ENCODE data around the gene CAMK1D. TPM values are rescaled to one million over a fixed set of nuclear protein-coding genes. Genes with fewer than 3 reads are reported as not detected.
A peak's percentile ranks its signal among the peaks of the same experiment; 100 is the strongest.

CAMK1D gene
- total RNA-seq, 3 donors from 2014 or later (not counting 1 experiment from before 2014, with no cell fraction given), result 44.2 to 56.4 (median 49.7) TPM

DNA sequence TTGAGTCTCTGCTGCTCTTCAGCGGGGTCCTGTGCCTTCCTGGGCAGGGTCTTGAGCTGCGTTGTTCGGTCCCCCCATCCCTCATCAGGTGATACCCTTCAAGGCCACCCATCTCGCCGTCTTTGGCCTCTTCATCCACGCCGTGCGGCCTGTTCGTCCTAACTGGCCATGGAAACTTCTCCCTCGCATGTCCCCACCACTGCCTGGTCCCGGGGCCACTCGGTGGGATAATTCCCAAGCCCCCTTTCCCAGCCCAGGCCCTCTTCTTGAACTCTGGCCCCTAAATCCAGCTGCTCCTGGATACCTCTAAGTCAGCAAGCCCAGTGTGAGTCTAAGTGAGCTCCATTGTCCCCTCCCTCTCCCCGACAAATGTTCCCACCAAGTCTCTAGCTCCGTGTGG is 74.5 kb downstream of the CAMK1D start:
- H3K36me3 Mint-ChIP-seq, result no peaks in the 10 kb centered on the region
- Histone ChIP-seq H3K4me3 (ENCODE audit: low read length) (no peak overlapping the region), H3K27me3 (ENCODE audit: control insufficient read depth, insufficient read depth, low read length) (no peaks in the 10 kb centered on the region), H3K9me3 (ENCODE audit: control insufficient read depth, insufficient read depth, low read length) (no peaks in the 10 kb centered on the region), H3K36me3 (ENCODE audit: control insufficient read depth, insufficient read depth, low read length) (no peaks in the 10 kb centered on the region), H3K4me1 (ENCODE audit: control insufficient read depth, insufficient read depth, low read length) (peaks cover 10% of the 10 kb centered on the region), H3K27ac (ENCODE audit: low read length) (no peak overlapping the region)
- ATAC-seq (no peak), DNase-seq (no peak)
- no peak overlapping the region for H3K4me3 Mint-ChIP-seq
- H3K27ac Mint-ChIP-seq, result peak overlapping the region in 1 of 2 donors; percentile 72
- H3K9me3 Mint-ChIP-seq, result no peaks in the 10 kb centered on the region
- intact Hi-C loops (cut with micrococcal nuclease), result no loop called here
- 96% methylated on average over 14 of the region's 14 CpGs for WGBS (ENCODE audit: insufficient coverage)
- peaks cover 45 to 61% of the 10 kb centered on the region in 2 donors for H3K4me1 Mint-ChIP-seq
- TF ChIP-seq, protein P1, sequence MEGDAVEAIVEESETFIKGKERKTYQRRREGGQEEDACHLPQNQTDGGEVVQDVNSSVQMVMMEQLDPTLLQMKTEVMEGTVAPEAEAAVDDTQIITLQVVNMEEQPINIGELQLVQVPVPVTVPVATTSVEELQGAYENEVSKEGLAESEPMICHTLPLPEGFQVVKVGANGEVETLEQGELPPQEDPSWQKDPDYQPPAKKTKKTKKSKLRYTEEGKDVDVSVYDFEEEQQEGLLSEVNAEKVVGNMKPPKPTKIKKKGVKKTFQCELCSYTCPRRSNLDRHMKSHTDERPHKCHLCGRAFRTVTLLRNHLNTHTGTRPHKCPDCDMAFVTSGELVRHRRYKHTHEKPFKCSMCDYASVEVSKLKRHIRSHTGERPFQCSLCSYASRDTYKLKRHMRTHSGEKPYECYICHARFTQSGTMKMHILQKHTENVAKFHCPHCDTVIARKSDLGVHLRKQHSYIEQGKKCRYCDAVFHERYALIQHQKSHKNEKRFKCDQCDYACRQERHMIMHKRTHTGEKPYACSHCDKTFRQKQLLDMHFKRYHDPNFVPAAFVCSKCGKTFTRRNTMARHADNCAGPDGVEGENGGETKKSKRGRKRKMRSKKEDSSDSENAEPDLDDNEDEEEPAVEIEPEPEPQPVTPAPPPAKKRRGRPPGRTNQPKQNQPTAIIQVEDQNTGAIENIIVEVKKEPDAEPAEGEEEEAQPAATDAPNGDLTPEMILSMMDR (IDR thresholded peaks at IDR 0.05), result no peak
- H3K27me3 Mint-ChIP-seq (ENCODE audit: low read depth in 2 of 2), result no peaks in the 10 kb centered on the region

DNA sequence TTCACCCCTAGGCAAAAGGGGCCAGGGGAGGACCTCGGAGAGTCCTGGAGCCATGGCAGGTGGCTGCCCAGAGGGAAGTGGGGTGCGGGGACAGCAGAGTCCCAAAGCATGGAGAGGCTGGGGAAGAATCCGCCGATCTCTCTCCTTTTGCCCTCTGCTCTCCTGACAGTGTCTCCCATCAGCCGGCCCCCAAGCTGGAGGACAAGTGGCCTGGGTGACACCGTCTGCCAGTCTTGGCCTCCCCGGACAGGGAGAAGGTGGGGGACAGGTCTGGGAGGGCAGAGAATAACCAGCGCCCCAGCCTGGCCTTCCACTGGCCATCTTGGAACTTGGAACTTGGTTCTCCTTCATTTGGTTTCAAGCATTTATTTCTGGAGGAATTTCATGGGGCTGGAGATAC is 77.9 kb downstream of the CAMK1D start:
- H3K36me3 Mint-ChIP-seq, result no peaks in the 10 kb centered on the region
- H3K9me3 ChIP-seq (ENCODE audit: control insufficient read depth, insufficient read depth, low read length), result no peaks in the 10 kb centered on the region
- peaks cover 30 to 55% of the 10 kb centered on the region in 2 donors for H3K4me1 Mint-ChIP-seq
- no peak for ATAC-seq
- DNase-seq, result no peak
- H3K36me3 ChIP-seq (ENCODE audit: control insufficient read depth, insufficient read depth, low read length), result no peaks in the 10 kb centered on the region
- H3K27me3 Mint-ChIP-seq (ENCODE audit: low read depth in 2 of 2), result no peaks in the 10 kb centered on the region
- no peak overlapping the region for H3K27ac ChIP-seq (ENCODE audit: low read length)
- no peaks in the 10 kb centered on the region for H3K4me1 ChIP-seq (ENCODE audit: control insufficient read depth, insufficient read depth, low read length)
- no peak overlapping the region for H3K4me3 Mint-ChIP-seq
- intact Hi-C loops (cut with micrococcal nuclease), result no loop called here
- no peak overlapping the region for H3K4me3 ChIP-seq (ENCODE audit: low read length)
- H3K9me3 Mint-ChIP-seq, result no peaks in the 10 kb centered on the region
- TF ChIP-seq, protein P1 (IDR thresholded peaks at IDR 0.05), result no peak
- H3K27ac Mint-ChIP-seq, result no peak overlapping the region
- H3K27me3 ChIP-seq (ENCODE audit: control insufficient read depth, insufficient read depth, low read length), result no peaks in the 10 kb centered on the region
- 94% methylated on average over 8 of the region's 8 CpGs for WGBS (ENCODE audit: insufficient coverage)

DNA sequence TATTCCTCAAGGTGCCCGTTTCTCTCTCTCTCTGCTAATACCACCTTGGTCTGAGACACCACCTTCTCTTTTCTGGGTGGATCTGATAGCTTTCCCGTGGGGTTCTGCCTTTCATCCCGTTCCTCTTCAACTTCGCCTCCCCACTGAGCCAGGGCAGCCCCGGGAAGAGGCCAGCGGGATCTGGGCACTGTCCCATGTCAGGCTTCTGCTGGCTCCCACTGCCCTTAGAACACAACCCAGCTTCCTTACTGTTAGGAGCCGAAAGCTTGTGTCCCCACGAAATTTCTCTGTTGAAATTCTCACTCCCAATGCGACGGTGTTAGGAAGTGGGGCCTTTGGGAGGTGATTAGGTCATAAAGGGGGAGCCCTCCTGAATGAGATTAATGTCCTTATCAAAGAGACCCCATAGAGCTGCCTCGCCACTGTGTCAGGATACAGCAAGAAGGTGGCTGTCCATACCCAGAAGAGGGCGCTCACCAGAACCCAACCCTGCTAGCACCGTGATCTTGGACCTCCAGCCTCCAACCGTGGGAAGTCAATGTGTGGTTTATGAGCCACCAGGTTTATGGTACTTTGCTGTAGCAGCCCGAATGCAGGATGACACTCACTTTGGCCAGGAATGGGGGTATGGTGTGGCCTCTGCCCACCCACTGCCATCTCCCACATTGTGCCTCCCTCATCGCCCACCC is 79.2 kb downstream of the CAMK1D start:
- Mint-ChIP-seq H3K27me3 (ENCODE audit: low read depth in 2 of 2) (no peaks in the 10 kb centered on the region), H3K27ac (peak overlapping the region in 1 of 2 donors; percentile 47), H3K4me3 (no peak overlapping the region), H3K9me3 (no peaks in the 10 kb centered on the region), H3K4me1 (peaks cover 34 to 49% of the 10 kb centered on the region in 2 donors), H3K36me3 (no peaks in the 10 kb centered on the region)
- Histone ChIP-seq H3K4me1 (ENCODE audit: control insufficient read depth, insufficient read depth, low read length) (no peaks in the 10 kb centered on the region), H3K36me3 (ENCODE audit: control insufficient read depth, insufficient read depth, low read length) (no peaks in the 10 kb centered on the region), H3K27me3 (ENCODE audit: control insufficient read depth, insufficient read depth, low read length) (no peaks in the 10 kb centered on the region), H3K9me3 (ENCODE audit: control insufficient read depth, insufficient read depth, low read length) (no peaks in the 10 kb centered on the region), H3K27ac (ENCODE audit: low read length) (no peak overlapping the region), H3K4me3 (ENCODE audit: low read length) (no peak overlapping the region)
- intact Hi-C loops (cut with micrococcal nuclease), result no loop called here
- no peak for ATAC-seq
- WGBS (ENCODE audit: insufficient coverage), result 93% methylated on average over 15 of the region's 16 CpGs
- TF ChIP-seq, protein P1 (IDR thresholded peaks at IDR 0.05), result no peak
- no peak for DNase-seq
